ENCODE data around the gene TMEM119.
A peak's percentile ranks its signal among the peaks of the same experiment; 100 is the strongest.
"Not testable (repeated sequence)": the region's sequence is repeated elsewhere in the genome, so short reads cannot be mapped to it uniquely, and the experiment has no call there.

Gene TMEM119

DNA sequence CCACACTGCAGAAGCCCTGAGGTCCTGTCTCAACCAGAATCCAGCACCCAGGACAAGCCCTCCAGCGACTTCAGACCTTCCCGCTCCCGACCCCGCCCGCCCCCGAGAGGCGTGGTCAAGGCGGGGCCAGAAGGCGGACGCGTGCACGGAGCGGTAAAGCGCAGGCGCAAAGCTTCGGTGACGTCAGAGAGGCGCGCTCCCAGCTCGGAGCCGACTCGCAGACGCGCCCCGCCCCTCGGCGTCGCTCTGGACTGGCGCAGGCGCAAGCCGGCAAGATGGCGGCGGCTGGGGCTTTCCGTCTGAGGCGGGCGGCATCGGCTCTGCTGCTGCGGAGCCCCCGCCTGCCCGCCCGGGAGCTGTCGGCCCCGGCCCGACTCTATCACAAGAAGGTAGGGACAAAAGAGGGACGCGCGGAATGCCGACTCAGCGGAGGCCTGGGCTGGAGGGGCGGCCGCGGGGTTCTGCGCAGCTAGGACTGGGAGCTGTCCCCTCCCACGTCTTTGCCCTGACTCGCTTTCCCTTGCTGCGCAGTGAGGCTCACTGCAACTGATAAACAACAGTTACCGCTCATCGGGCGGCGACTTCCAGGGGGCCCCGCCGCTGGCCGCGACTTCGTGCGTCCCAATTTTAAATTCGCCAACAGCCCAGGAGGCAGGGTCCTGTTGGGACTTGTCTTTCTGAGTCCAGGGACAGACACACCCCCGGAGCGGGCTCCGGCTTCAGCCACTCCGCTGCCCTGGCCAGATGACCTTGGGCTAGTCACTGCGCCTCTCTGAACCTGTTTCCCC, 35.3 kb downstream of the TMEM119 start, which contains the start of gene ISCU:
ISCU (plus strand) TSS at position 249 of the 788 bp plus-strand sequence; CDS start at position 276, 27 bp downstream.
- peak; percentile 99 for DNase-seq

DNA sequence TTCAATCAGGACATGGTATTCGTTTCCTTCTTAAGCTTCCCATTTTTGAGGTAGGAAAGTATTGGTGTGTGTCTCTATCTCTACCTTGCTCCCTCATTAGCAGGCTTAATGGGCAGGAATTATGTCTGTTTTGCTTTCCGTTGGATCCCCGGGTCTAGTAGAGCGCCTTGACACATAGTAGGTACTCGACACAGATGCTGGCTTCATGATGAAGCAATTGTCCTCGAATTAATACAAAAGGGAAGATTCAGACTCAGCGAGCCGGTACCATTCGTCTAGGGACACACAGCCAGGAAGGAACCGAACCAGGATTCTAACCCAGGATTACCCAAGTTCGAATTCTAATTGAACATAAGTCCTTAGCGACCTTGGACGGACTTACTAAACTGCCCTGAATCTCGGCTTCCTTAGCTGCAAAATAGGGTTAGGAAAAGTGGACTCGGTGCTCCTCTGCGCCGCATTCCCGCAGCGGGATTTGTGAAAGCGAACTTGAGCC, 36.0 kb downstream of the TMEM119 start:
- DNase-seq: no peak

DNA sequence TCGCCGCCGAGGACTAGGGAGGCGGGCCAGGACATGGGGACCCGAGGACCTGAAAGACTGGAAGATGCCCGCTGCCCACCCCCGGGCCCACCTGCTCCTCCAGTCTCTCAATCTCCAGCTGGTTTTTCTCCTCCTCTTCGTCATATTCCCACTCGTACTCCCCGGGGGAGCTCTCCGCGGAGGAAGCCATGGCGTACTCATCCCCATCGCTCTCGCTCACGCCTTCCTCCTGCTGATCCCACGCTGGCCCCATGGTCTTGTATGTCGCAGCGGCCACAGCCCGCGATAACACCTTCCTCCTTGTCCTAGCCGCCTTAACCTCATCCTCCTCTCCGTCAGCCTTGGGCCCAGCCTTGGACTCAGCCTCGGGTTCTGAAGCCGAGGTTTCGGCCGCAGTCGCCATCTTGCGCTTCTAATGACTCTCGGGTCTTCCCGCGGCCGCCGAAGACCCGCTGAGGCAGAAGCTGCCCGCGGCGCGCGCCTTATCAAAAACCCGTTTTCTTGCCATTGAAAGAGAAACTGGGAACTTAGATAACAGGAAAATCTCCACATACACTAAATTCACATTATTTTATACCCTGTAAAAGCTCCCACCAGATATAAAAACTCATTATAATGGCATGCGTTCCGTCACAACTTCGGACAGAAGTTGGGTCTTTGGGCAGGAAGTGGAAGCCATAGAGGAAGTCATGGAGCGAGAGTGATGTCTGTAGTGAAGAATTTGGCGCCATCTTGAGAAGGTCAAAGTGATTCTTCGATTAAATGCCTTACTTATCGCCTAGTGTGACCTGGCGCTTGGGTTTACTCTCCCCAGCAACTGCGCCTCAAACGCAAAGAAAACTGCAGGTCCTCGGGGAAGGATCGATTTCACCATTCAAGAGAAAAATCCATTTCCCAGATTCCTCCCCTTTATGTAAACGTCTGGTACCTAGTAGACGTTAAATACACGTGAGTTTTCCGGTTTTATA, 36.8 kb downstream of the TMEM119 start, which contains the start of gene SART3:
SART3 (minus strand) TSS at position 422 of the 968 bp plus-strand sequence; CDS start at position 403, 19 bp downstream.
- peak; percentile 85 for DNase-seq

DNA sequence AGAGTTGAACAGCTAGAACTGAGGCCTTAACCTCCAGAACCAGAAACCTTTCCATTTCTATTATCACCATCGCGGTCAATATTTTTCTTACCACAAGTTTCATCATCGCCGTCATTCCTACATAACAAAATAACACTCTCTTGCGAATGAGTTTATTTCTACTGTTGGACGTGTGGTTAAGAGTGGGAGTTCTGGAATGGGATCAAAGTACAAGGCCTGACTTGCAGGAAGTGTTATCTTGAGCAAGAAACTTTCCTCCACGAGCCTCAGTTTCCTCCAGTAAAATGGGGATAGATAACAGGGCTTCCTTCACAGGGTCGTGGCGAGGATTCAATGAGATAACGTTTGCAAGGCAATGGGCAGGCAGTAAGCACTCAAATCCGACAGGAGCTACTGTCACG, 37.6 kb downstream of the TMEM119 start:
- no peak for DNase-seq

DNA sequence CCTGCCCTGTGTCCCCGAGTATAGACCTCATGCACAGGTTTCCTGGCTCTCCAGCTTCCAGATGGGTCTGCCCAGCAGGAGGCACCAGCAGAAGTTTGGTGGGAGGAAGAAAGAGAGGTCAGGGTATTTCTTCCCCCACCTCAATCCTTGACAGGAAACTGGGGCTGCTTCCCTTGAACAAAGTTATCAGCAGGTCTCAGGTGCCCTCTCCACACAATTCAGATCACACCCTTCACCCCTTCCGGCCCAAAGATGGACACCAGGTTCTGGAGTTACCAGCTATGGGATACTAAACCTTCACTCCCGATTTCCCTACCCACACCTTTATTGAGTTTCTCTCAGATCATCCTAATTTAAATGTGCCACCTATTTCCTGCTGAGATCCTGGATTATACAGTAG, 38.1 kb downstream of the TMEM119 start:
- DNase-seq: no peak

DNA sequence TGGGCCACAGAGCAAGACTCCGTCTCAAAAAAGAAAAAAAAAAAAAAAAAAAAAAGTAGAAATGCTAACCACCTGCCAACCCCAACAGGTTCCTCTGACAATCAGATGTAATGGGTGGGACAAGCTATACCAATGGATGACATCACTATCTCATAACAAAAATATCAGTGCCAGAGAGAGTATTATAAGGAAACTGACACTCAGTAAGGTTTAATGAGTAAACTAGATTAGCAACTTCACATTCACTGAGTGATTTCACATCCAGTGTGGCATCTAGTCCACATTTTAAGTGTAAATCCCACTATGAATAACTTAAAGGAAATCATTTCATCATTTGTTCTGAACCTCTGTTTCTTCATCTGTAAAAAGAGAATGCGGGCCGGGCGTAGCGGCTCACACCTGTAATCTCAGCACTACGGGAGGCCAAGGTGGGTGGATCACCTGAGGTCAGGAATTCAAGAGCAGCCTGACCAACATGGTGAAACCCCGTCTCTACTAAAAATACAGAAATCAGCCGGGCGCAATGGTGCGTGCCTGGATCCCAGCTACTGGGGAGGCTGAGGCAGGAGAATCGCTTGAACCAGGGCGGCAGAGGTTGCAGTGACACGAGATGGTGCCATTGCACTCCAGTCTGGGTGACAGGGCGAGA, 38.8 kb downstream of the TMEM119 start:
- no peak for DNase-seq

DNA sequence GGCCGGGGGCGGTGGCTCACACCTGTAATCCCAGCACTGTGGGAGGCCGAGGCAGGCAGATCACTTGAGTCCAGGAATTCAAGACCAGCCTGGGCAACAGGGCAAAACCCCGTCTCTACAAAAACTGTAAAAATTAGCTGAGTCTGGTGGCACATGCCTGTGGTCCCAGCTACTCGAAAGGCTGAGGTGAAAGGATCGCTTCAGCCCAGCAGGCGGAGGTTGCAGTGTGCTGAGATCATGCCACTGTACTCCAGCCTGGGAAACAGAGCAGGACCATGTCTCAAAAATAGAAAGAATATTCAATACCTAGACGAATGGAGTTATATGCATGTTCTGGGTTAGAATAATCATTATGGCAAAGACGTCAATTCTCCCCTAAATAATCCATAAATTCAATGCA, 42.5 kb downstream of the TMEM119 start:
- not testable (repeated sequence) for DNase-seq

DNA sequence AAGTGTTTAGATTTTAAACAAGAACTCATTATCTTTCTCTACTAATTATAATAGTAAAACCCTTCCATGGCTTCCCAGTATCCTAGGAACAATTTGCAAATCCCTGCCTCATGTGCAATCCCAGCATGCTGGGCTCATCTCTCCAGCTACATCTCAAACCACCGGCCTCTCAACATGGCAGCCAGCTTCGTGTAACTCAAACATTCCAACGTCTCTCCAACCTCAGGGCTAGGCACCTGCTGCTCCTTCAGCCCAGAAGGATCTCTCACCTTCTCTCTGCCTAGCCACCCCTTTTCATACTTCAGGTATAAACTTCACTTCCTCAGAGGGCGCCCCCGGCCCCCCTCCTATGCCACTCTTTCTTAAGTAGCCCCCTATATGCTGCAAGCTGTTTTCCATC, 44.1 kb downstream of the TMEM119 start:
- DNase-seq: no peak

DNA sequence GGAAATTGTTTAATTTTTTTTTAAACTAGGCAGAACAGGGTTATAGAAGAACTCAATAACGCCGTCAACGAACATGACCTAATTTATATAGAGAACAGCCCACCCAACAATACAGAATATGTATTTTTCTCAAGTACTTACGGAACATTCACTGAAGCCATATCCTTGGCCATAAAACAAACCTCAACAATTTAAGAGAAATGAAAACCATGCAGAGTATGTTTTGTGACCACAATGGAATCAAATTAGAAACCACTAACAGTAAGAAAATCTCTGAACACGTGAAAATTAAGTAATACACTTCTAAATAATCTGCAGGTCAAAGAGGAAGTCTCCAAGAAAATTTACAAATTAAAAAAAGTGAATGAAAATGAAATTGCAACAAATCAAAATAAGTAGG, 46.3 kb downstream of the TMEM119 start:
- DNase-seq: no peak

DNA sequence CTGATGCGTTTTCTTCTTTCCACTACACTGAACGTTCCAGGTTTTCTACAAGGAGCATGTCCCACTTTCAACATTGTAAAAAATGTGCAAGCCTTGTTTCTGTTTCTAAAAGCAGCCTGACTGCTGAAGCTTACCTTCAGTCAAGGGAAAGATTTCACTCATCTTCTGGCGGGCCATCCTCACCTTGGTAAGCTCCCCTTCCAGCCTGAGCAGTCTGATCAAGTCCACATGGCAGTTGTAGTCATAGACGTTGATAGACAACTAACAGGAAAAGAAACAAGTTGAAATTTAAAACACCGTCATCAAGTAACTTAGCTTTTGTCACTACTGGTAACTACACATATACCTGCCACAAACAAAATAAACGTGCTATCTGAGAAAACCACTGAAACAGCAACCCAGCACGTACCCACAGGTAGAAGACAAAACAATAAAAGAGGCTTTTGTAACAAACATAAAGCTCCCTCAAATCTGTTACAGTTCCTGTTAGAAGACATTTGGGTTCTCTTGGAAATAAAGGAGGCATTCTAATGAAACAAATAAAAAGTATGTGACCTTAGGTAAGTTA, 48.8 kb downstream of the TMEM119 start:
- no peak for DNase-seq

DNA sequence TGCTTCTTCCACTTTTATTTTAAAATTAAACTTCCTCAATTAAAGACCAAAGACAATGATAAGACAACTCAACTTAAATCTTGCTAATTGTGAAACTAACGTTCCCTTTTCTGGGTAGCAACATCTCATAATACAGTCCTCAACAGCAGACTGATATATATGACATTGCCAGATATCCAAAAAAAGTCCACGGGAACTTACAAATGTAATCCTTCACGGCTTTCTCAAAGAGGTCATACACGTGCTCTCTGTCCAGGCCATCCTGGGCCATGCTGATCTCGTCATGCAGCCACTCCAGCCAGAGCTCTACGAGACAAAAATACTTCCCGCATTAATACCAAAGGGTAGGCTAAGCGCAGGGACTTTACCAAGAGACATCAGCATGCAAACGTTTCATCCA, 50.2 kb downstream of the TMEM119 start:
- DNase-seq: no peak

DNA sequence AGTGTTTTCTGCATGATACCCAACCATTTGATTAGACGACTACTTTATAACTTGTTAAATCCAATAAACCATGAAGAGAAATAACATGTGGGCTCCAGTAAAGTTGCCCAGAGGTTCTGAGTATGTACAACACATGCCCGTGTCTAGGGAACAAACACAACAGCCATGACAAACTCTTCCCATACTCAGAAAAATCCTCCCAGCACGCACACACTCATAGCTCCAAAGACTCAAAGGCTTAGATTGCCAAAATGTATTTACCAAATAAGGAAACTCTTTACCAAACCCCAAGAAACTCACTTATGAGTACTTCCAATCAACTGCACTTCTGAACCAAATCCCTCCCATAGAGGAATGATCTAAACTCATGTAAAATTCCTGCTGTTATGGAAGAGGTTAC, 54.2 kb downstream of the TMEM119 start:
- DNase-seq: no peak

DNA sequence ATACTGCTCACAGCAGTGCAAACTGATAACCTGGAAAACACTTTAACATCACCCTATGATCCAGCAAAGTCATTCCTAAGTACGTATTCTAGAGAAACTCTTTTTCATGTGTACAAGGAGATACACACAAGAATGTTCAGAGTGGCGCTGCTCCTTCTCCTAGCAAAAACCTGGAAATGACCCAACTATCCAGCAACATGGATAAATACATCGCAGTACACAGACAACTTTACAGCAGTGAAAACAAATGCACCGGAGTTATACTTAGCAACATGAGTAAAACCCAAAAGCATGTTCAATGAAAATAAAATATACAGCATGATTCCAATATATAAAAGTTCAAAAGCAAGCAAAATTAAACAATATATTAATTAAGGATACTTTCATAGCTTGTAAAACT, 55.6 kb downstream of the TMEM119 start:
- no peak for DNase-seq
